HG02938 (cell line): Measurements from ENCODE around the gene CARD11.

Experiments used
- ATAC-seq: cut with Tn5 transposase; IDR thresholded peaks from one replicate; pipeline ENCODE4 v1.9.1; 2021; ENCODE audit warnings: mild to moderate bottlenecking, moderate library complexity; ENCODE audit not compliant: unreplicated experiment

CARD11 gene

DNA sequence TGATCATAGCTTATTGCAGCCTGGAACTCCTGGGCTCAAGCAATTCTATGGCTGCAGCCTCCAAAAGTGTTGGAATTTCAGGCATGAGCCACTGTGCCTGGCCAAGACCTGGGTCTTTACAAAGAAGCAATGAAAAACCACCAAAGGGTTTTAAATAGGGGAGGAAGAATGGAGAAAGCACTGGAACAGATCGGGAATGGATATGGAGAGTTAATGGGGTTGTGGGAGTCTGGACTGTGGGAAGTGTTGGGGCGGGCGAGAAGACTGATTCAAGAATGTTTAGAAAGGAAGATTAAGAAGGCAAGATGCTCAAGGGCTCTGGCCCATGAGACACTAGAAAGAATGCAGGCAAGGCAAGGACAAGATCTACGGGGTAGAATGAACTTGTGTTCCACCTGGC, 98.5 kb downstream of the CARD11 start:
- no peak for ATAC-seq

DNA sequence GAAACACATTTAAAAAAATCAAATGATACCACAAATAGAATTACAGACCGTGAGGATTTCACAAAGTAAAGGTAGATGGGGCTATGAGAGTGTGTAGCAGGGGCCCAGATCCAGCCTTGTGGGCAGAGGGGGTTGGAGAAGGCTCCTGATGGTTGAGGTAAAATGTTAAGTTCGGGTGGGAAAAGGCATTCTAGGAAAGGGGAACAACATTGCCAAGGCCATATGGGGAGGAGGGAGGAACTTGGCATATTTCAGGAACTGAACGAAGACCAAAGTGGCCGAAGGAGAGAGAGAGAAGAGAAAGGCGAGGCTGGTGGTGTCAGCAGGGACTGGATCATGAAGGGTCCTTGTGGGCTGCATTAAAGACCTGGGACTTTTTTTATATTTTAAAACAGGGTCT, 98.9 kb downstream of the CARD11 start:
- ATAC-seq, result no peak

DNA sequence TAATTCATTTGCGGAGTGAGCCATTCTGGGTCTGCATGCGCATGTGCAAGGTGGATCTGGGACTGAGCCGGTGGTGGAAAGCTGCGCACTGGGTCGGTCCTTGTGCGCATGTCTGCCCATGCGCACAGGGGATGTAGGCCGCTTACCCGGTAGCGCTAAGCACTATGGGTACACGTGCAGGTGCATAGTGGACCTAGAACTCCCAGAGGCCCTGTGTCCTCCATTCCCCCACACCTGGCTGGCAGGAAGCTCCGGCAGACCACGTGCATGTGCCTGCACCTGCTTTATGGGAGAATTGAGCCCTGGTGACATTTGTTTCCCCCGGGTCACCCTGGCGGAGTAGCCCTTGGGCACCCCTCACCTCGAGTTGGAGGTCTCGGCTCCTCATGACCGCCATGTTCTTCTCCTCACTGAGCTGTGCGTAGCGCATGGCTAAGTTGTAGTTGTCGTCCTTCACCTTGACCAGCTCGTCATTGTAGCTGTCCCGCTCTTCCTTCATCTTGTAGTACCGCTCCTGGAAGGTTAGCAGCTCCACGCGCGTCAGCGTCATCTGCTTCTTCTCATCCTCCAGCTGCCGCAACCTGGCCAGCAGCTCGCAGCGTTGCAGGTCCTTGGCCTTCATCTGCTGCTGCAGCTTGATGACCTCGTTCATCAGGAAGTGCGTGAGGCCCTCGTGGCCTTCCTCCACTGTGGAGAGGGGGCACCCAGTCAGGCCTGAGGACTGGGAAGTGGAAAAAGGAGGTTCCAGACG, 99.6 kb downstream of the CARD11 start:
- no peak for ATAC-seq

DNA sequence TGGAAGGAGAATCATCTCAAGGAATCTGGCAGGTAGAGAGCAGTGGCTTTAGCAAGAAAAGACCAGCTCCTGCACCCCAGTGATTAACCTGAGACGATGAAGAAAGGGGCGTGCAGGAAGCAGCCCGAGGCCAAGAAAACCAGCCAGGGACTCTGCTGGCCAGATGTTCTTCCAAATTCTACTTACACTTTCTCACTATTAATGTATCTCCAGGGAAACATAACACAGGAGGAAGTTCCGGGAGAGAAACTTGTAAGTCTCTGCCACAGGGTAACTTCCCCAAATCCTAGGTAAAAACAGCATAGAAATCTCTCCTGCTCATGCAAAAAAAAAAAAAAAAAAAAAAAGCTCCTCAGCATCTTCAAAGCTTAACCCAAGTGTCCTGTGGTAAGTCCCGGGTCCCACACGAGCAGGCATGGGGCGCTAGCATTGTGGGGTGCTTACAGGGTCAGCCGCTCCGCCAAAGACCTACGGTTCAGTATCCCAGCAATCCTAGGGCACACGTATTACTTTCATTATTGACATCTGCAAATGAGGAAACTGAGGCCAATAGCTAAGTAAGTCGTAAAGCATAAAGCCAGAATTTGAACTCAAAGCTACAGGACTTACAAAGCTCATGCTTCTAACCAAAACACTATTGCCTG, 102.3 kb downstream of the CARD11 start:
- no peak for ATAC-seq

DNA sequence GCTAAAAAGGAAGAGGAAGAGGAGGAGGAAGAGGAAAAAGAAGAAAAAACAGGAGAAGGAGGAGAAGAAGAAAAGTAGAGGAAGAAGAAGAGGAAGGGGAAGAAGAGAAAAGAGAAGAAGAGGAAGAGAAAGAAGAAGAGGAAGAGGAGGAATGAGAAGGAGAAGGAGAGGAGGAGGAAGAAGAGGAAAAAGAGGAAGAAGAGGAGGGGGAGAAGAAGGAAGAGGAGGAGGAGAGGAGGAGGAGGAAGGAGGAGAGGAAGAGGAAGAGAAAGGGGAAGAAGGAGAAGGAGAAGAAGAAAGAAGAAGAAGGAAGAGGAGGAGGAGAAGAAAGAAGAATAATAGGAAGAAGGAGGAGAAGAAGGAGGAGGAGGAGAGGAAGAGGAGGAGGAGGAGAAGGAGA, 103.2 kb downstream of the CARD11 start:
- ATAC-seq, result no peak

DNA sequence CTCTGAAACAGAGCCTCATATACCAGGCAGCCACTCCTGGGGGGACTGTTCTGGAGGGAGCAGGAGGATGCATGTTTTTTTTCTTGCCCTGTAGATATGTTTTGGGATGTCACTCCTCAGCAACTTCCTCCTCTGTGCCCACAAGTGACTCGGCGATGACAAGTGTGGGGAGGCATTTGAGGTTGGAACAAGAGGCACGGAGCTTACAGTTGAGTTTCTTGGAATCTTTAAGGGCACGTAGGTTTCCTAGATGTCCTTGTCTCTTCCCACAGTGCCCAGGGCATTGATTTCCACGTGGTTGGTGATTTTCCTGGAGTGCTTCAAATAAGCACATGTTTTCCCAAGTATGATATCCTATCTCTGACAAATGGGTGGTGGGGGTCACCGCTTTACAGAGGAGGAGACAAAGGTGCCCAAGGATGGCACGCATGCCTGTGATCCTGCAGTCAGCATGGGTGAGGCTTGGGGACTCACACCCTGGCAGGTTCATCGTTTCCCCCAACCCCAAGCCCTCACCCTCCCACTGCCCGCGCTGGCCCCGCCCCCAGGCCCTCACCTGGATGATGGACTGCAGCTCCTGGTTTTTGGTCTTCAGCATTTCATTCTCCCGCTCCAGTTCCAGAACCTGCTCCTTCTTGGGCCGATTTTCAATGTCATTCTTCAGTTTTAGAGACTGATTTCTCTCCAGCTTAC, 104.3 kb downstream of the CARD11 start:
- no peak for ATAC-seq

DNA sequence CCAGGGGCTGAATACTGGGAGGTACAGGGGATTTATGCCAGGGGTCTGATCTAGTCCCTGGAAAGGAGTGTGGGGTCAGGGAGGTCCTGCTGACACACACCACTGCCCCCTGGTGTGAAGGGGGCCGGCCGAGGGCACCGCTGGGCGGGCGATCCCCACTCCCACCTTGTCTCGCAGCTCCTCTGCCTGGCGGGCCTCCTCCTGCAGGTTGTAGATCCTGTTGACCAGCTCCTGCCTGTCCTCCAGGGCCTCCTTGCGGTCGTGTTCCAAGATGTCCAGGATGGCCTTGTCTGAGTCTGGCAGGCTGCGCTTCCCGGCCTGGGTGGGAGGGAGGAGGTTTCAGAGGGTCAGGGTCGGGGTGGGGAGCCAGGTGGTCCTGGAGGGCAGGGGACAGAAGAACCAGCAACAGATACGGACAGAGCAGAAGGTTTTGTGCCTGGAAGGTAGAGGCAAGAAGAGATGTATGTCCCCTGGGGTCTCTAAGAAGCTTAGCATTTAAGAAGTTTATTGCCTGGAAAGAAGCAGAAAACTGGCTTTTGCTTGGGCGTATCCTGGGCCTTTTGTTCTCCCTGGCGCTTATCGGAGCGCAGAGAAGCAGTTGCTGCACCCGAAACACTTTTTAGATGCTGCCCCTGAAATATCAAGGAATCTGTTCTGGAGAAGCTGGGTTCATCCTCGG, 105.0 kb downstream of the CARD11 start:
- ATAC-seq, result no peak

DNA sequence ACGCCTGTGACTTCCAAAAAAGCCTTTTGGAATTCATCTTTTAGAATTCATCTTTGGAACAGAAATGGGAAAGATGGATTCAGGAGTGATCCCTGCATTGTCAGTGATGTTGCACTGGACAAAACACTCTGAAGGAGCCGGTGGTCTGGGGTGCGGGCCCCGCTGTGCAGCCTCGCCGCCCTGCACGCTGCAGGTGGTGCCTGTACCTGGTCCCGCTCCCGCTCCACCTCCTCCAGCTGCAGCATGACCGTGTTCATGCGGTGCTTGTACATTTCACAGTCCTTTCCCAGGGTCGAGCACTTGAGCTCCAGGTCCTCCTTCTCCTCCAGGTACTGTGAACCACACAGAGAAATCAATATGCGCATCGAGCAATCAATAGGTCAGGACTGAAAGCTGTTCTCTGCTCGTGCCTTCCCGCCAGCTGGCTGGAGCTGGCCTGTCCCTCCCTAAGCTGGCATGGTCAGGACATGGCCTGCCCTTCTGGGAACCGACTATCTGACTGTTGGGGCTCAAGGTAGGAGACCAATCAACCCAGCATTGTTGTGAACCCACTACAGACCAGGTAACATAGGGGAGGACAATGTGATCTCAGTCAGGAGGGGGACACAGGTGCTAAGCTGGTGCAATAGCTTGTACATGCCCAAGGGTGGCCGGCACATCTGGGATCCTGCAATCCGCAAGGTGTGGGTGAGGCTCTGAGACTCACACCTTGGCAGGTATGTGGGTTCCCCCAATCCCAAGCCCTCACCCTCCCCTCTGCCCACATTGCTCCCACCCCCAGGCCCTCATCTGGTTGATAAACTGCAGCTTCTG, 105.8 kb downstream of the CARD11 start:
- ATAC-seq, result no peak

DNA sequence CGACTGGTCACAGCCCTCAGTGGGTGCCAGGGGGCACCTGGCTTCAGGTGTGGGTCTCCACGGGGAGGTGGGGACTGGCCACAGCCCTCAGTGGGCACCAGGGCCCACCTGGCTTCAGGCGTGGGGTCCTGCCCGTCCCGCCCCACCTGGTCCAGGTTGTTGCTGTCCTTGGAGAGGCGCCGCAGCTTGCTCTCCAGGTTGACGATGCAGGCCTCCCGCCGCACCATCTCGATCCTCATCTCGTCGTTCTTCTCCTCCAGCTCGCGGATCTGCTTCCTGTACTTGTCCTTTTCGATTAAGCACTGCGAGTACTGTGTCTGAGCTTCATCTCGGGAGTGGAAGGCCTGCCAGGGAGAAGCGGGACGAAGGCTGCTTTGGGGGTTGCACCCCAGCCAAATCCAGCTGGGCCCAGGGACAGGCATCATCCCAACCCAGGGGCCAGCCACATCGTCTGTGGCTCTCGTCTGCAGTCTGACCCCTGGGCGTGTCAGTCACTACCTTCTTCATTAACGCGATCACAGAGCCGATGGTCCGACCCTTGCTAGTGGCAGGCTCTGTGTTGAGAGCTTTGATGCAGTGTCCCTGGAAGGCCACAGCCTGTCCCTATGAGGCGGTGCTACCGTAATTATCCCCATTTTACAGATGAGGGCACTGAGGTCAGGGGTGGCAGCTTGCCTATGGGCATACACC, 106.6 kb downstream of the CARD11 start:
- no peak for ATAC-seq

DNA sequence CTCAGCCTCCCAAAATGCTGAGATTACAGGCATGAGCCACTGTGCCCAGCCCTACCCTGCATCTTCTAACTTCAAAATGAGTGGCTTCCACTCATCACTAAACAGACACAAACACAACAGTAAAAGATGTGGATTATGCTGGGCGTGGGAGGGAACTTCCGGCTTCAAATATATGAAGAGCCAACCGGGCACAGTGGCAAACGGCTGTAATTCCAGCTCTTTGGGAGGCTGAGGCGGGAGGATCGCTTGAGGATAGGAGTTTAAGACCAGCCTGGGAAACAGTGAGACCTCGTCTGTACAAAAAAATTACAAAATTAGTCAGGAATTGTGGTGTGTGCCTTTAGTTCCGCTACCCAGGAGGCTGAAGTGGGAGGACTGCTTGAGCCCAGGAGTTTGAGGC, 107.4 kb downstream of the CARD11 start:
- no peak for ATAC-seq

DNA sequence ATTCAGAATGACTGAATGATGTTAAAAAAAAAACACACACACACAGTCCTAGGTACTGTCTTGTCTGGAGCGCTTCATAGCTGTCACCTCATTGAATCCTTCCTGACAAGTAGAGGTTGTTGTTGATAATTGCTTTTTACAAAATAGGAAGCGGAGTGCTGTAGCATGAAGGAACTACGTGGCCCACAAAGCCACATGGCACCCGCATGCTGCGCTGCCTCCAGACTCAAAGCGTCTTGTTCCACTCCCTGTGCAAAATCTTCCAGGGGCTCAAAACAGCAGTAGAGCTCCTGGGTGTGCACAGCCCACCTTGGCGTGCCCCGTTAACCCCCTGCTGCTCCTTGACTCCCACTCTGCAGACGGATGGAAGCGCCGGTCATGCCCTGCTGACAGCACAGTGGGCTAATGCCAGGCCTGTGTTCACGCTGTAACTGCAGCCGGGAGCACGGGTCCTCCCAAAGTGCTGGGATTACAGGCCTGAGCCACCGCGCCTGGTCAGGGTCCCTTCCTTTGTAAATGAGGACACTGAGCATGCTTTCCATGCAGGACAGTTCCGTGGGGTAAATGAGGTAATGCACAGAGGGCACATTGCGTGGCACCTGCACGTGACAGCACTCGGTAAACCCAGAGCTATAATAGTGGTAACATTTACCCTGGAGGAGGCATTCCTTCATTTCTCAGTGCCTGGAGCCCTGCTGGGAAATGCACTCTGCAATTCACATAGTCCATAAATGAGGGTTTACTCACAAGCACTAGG, 108.5 kb downstream of the CARD11 start:
- no peak for ATAC-seq

DNA sequence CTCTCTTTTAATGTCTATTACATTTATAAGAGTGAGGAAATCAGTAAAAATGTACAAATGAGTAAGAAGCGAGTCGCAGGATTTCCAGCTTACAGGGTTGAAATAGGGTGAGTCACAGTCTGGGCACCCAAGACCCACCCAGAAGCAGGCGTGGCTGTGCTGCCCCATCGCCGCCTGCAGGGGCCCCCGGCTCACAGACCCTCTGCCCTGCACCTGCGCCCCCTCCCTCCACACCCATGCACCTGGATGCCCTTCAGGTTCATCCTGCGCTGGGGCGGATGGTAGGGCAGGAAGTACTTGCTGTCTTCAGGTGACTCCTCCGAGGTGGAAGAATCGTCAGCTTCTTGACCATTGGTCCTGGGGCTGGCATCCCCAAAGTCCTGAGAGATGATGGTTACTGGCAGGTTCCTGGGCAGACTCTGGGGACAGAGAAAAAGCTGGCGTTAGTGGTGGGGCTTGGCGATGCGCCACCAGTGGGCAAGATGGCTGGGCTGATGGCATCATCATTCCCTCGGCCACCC, 109.4 kb downstream of the CARD11 start:
- no peak for ATAC-seq

DNA sequence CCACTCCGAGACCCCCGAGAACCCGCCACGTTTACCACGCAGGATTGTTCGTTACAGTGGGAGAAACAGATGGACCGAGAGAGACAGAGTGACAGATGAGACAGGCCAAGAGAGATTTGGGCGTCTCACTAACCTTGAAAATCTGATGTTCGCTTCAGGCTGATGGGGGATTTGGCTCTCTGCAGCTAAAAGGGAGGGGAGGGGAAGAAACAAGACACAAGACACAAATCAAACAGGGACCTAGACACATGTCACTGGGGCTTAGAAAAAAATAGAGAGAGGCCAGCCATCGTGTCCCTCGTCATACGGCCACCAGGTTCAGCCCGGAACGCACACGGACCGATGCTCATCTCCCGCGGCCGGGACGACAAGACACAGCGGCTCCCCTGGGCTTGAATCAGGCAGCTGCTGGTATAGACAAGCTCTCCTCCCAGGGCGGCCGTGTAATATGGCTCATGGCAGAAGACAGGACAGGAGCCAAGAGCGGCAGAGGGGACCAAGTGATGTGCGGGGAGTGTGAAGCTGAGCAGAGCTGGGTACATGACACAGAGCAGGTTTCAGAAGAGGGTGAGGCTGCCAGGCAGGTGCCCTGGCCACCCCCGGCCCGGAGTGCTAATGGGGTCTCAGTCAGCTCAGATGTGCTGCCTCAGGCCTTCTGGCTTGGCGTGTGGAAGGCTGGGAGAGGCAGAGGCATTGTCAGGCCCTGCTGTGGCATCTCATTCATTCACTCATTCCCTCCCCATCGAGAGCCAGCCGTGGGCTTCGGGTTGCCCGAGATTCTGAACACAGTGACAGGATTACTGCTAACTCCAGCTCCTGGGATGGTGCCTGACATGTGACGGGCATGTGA, 111.0 kb downstream of the CARD11 start:
- ATAC-seq, result no peak

DNA sequence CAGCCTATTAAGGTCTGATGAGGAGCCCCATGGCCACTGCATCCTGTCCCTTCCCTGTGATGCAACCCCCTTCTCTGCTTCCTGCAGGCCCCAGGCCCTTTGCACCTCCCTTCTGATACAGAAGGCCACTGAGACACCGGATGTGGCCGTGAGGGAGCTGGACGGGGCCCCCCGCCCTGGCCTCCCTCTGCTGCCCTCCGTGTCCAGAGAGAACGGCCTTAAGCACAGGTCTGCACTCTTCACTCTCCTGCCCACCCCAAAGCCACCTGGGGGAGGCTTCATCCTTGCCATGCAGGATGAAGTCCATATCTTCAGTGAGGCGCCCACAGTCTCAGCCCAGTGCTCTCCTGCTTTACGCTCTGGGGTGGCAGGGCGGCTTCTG, 112.6 kb downstream of the CARD11 start:
- ATAC-seq, result no peak

DNA sequence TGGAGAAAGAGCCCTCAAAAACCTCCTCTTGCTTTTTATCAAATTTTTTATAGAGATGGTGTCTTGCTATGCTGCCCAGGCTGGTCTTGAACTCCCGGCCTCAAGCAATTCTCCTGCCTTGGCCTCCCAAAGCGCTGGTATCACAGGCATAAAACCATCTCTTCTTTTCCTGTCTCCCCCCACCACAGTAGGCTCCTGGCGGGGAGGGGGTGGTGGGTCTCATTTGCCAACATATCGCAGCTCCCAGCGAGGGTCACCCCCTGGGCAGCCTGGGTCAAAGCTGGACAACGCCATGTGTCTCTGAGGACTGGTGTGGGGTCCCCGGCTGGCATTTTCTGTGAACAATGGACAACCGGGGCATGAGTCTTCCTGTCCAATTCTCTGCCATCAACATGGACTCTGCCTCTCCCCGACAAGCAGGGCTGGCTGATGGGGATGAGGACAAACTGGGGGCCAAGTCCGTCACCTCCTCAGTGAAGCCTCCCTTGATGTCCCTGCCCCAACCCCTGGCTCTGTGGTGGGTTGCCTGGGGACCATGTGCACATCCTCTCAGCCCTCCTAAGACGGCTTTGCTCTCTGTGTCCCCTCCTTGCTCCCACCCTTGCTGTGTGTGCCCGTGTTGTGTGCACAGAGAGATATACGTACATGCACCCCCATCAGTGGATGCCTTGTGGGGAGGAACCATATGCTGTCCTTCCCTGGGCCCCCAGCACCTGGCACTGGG, 113.2 kb downstream of the CARD11 start:
- ATAC-seq, result no peak

DNA sequence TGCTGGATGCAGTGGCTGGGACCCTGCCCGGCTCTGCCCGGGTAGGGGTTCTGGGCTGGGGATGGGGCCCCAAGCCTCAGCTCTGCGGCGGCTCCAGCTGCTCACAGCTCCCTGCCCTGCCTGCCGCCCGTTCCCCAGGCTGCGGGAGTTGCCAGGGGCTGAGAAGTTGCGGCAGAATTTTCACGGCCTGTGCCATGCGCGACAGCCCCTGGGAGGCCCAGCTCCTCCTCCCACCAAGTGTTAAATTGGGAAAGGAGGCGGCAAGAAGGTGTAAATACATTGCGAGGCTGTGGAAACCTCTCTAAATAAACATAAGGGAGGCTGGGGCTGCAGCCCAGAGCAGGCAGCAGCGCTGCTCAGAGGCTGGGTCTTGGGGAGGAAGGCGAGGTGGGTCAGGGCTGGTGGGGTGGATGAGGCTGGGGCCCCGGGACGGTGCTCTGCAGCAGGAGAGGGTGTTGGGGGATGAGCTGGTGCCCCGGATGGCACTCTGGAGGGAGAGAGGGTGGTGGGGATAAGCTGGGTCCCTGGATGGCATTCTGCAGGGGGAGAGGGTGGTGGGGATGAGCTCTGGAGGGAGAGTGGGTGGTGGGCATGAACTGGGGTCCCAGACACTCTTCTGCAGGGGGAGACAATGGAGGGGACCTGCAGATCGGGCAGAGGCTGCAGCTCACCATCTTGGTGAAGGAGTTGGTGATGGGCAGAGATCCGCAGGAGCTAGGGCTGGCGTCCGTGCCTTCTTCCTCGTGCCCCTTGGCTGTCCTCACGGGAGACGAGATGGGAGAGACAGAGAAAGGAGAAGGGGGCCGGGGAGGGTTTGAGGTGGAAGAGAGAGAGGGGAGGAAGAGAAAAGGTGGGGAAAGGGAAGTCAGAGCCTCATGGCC, 114.1 kb downstream of the CARD11 start:
- ATAC-seq, result no peak
